Left renal cortex interstitium (tissue), 4 donors: ENCODE results near the gene TMEM247. TPM values are rescaled to one million over a fixed set of nuclear protein-coding genes. Genes with fewer than 3 reads are reported as not detected.
"Not testable (repeated sequence)": the region's sequence is repeated elsewhere in the genome, so short reads cannot be mapped to it uniquely, and the experiment has no call there.

Source experiments
- DNase-seq, 4 donors: peaks; one replicate each; pipeline ENCODE4 v3.0.0-alpha.2; 2013; ENCODE audit warnings: low read depth in 4 of 4, low spot score in 2 of 4, missing footprints in 1 of 4
- polyA plus RNA-seq, 4 donors: library from polyadenylated mRNA; unstranded; fragments of 120-200 nt; gene quantifications; one replicate each; pipeline ENCODE4 v1.2.1, GENCODE V29; 2013; ENCODE audit not compliant: insufficient read length in 4 of 4

The TMEM247 gene
- polyA plus RNA-seq, 4 donors: not detected

DNA sequence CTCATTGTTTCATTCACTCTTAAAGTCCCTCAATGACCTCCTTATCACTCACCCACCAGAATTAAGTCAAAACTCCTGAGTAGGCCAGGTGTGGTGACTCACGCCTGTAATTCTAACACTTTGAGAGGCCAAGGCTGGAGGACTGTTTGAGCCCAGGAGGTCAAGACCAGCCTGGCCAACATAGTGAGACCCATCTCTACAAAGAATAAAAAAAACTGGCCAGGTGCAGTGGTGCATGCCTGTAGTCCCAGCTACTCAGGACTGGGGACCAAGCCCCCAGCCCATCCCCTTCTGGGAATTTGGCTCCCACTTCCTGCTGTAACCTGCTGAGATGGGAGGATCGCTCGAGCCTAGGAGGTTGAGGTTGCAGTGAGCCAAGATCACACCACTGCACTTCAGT, 28.9 kb downstream of the TMEM247 start:
- no peak for DNase-seq

DNA sequence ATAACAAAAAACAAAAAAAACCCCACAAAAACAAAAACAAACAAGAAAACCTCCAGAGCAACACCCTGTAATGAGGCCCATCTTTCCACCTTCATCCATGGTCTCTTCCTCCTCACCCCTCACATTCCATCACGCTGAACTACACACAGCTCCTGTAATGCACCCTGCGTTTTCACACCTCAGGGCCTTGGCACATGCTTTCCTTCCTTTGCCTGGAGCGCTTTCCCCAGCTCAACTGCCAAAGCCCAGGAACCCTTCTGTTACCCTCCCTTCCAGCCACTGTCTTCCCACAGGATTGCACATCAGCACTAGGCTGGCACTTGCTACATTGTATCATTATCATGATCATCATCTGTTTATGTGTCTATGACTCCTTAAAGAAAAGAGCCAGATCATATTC, 29.4 kb downstream of the TMEM247 start:
- DNase-seq: no peak

DNA sequence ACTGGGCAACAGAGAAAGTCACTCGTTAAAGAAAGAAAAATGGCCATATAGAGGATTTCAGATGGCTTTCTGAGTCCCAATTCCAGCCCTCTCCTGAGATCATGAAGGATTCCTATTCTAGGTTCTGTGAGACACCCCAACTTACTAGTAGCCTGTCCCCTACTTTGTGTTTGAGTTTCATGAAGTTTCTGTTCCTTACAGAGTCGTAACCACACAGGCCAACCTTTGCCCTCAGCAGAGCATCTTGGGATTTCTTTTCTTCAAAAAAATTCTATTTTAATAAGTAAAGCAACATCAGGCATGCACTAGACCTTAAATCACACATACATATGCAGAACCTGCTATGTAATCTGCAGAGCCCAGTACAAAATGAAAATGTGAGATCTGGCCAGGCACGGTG, 30.4 kb downstream of the TMEM247 start:
- DNase-seq: no peak

DNA sequence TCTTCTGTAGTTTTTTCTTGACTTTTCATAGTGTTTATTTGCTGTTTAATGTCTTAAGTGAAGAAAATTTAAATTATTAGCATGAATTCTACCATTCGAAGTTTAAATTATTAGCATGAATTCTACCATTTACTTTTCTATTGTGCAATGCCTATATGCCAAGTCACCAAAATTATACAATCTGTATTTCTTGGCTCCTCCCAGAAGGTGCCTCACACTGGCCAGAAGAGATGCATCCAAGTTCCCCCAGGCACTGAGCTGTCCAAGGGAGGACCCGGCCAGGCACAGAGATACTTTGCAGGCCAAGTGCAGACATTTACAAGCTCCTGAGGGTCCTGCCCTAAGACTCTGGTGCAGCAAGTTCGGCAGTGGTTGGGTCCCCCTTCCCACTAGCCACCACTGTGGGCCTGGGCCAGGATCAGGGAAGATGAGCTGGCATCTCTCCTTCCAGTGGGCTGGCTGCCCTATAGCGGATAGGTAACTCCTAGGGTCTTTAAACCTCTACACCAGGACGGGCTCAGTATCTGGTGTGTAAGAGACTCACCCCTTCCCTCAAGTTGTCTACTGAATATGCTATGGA, 31.3 kb downstream of the TMEM247 start:
- DNase-seq: no peak

DNA sequence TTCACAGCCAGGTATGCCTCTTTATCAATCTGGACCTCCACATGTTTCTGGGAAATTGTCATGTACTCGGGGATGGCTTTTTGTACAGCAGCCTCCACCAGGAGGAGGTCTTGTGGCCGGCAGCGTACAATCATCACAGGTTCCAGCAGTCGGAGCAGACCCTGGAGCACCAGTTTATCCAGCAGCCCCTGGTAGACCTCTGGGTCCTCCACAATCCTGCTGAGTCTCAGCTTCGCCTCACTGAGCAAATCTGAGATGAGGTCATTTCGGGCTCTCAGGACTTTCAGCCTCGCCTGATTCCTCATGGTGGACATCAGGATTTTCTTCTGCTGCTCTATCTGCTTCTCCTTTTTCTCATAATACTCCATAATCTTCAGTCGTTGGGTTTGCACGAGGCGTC, 32.8 kb downstream of the TMEM247 start:
- DNase-seq: no peak

DNA sequence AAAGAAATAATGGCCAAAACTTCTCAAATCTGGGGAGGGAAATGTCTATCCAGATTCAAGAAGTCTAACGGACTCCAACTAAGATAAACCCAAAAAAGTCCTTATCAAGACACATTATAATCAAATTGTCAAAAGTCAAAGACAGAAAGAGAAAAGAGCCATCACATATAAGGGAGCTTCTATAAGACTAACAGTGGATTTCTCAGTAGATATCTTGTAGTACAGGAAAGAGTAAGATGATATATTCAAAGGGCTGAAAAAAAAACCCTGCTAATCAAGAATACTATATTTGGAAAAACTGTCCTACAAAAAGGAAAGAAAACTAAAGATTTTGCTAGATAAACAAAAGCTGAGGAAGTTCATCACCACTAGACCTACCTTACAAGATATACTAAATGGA, 35.4 kb downstream of the TMEM247 start:
- DNase-seq: no peak

DNA sequence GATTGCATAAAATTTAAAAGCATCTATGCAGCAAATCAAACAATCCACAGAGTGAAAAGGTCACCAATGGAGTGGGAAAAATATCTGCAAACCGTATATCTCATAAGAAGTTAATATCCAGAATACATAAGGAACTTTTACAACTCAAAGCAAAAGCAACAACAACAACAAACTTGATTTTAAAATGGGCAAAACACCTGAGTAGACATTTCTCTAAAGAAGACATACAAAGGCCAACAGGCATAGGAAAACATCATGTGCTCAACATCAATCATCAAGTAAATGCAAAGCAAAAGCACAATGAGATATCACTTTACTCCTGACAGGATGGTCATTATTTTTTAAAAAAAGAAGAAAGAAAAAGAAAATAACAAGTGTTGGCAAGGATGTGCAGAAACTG, 38.1 kb downstream of the TMEM247 start:
- no peak for DNase-seq

DNA sequence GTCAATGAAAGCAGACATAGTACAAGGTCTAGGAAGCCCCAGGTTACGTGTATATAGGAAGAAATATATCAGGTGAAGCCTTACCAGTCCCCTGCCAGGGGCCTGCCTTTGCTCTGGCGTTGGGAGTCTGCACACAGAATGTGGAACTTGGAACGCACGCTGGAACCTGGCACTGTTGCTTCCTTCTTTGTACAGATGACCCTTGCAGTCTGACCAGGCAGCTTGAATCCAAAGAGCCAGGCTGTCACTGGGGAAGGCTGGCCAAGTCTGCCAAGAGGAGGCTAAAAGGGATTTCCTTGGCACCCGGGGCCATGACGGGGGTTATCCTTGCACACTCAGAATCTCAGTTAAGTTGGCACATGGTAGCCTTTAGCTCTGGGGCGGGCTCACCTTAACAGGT, 39.5 kb downstream of the TMEM247 start:
- DNase-seq: no peak

DNA sequence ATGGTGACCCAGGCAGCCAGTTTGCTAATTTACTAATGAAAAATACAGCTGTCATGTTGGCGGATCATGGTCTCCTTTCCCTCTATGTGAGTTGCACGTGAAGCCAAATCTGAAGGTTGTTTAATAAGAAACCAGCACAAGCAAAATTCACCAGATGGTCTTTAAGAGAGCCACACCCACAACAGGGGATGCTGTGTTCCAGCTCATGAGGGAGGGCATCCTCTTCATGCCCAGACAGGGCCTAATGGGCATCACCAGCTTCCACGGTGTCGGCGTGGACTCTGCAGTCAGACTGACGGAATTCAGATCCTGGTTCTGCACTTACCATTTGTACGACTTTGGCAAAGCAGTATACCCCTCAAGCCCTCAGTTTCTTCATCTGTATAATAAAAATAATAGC, 39.9 kb downstream of the TMEM247 start:
- DNase-seq: no peak

DNA sequence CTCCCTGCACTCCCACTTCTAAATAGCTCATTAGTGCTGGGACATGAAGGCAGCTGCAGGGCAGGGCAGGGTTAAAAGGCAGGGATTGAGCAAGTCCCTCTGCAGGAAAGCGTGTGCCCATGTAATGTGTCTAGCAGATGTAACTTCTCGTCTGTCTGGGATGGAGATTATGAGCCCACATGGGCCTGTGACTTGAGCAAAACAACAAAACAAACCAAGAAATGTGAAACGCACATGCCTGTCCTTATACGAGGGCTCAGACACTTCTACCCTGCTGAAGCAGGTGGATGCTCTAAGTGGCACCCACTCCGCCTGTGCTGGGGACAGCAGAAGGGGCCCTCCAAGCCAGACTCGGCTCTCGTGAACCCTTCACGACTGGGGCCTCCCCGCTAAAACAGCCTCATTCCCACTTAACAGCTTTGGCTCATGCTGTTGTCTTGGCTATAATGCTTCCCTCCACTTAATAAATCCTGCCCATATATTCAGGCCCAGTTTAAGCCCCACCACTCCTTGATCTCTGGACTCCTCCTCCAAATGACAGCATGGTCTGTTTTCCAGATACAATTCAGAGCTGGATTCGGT, 40.9 kb downstream of the TMEM247 start:
- no peak for DNase-seq

DNA sequence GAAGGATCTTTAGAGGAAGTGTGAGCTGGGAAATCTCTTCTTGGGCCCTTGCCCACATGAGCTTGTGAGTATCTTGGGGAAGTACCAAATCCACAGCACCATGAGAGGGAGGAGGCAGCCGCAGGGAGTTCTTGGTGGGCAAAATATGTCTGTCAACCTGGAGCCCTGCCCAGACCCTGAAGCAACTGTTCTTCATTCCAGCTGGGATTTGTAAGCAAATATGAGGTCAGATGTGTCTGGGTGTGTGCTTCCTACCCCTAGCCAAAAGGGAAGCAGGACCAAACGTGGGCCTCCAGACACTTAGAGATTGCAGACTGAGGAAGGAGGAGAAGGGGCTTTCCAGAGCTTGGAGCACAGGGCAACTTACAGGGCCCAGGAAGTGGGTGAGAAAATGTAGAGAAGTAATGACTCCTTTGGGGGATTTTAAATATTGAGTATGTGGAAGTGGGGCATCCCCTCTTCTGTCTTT, 41.9 kb downstream of the TMEM247 start:
- DNase-seq: no peak

DNA sequence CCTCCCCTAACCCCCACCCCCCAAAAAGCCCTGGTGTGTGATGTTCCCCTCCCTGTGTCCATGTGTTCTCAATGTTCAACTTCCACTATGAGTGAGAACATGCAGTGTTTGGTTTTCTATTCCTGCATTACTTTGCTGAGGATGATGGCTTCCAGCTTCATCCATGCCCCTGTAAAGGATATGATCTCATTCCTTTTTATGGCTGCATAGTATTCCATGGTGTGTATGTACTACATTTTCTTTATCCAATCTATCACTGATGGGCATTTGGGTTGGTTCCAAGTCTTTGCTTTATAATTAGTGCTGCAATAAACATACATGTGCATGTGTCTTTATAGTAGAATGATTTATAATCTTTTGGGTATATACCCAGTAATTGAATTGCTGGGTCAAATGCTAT, 43.0 kb downstream of the TMEM247 start:
- not testable (repeated sequence) for DNase-seq

DNA sequence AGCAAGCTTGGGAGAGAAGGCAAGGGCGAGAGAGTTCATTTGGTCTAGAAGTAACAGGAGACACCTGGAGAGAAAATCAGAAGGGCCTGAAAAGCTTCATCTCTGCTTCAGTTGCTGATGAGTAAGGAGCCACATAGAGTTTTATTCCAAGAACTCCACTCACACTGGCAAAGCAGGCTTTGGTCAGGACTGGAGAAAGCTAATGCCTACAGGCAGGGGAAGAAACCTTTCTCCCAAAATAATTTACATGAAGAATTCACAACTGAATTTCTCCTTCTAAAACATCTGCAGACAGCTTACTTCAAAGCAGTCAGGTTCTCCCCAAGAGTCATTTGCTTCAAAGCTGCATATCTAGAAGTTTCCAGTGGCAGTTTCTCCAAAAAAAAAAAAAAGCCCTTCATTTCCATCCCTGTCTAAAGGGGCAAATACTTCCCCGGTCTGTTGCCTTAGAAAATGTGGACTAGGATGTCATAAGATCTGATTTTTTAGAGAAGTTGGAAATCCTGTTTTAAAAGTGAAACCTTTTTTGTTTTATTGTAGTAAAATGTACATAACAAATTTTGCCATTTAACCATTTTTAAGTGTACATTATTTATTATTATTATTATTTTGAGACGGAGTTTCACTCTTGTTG, 46.3 kb downstream of the TMEM247 start:
- DNase-seq: no peak

DNA sequence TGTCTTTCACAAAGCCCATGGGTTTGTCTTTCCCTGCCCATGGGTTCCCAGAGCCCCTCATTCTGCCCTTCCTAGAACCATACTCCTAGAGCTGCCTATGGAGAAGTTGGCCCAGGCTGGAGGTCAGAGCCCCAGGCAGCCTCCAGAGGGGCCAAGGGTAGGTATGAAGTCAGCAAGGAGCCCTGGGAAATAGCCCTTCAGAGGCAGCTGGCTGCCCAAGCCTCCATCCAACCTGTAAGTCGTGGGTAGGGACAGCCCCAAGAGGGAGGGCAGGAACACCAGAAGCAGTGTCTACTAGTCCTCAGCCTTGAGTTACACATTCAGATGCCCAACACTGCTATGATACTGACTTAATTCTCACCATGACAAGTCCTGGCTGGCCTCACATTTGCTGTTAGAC, 49.5 kb downstream of the TMEM247 start:
- no peak for DNase-seq

DNA sequence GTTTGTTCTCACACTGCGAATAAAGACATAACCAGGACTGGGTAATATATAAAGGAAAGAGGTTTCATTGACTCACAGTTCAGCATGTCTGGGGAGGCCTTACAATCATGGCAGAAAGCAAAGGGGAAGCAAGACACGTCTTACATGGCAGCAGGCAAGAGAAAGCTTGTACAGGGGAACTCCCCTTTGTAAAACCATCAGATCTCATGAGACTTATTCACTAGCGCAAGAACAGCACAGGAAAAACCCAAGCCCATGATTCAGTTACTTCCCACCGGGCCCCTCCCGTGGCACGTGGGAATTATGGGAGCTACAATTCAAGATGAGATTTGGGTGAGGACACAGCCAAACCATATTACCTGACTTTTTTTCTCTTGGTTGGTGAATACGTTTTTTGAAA, 51.3 kb downstream of the TMEM247 start:
- no peak for DNase-seq

DNA sequence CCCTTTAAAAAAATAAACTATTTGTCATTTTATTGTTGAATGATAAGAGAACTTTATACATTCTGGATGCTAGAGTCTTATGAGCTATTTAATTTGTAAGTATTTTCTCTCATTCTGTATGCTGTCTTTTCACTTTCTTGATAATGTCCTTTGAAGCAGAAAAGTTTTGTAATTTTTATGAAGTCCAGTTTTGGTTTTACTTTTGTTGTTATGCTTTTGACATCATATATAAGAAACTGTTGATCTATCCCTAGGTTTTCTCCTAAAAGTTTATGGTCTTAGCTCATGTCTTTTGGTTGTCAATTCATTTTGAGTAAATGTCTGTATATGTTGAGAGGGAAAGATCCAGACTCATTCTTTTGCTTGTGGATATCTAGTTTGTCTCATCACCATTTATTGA, 52.5 kb downstream of the TMEM247 start:
- no peak for DNase-seq

Other genes starting within 250 kb of the TMEM247 start
- 10 to 100 TPM; 39.2 to 62.4 (median 43.0) TPM for gene EPAS1, start 182.2 kb upstream of the TMEM247 start, polyA plus RNA-seq
- 10 to 100 TPM; 61.5 to 74.0 (median 62.1) TPM for gene RHOQ, start 62.9 kb downstream of the TMEM247 start, polyA plus RNA-seq
- gene ATP6V1E2, start 63.0 kb downstream of the TMEM247 start, polyA plus RNA-seq: 1 to 10 TPM; 4.7 to 7.1 (median 6.0) TPM
- gene PIGF, start 137.5 kb downstream of the TMEM247 start, polyA plus RNA-seq: 10 to 100 TPM; 40.1 to 46.2 (median 45.1) TPM
- 10 to 100 TPM; 20.8 to 26.8 (median 23.7) TPM for gene CRIPT, start 137.7 kb downstream of the TMEM247 start, polyA plus RNA-seq
- gene SOCS5, start 219.7 kb downstream of the TMEM247 start, polyA plus RNA-seq: 10 to 100 TPM; 26.0 to 34.2 (median 29.4) TPM